GM21723 (cell line): ENCODE data around the gene IRF8.
"Not testable (repeated sequence)": the region's sequence is repeated elsewhere in the genome, so short reads cannot be mapped to it uniquely, and the experiment has no call there.

Experiments used
- ATAC-seq: cut with Tn5 transposase; IDR thresholded peaks from one replicate; pipeline ENCODE4 v1.9.1; 2021; ENCODE audit warnings: mild to moderate bottlenecking, moderate library complexity; ENCODE audit not compliant: unreplicated experiment

IRF8 gene

DNA sequence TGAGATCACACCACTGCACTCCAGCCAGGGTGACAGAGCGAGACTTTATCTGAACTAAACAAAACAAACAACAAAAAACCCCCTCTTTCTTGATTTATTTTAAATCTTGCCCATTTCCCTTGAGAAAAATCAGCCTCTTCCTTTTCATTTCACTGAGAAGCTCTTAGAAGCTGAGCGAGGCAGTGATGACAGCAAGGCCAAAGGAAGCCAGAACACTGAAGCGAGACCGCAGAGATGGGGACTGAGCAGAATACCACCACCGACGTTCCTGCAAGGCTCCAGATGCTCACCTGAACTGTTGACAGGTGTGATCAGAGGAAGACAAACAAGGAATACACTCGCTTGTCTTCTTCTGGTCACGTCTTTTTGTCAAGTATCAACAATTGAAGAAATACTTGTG lies 30.5 kb upstream of the IRF8 start:
- no peak for ATAC-seq

DNA sequence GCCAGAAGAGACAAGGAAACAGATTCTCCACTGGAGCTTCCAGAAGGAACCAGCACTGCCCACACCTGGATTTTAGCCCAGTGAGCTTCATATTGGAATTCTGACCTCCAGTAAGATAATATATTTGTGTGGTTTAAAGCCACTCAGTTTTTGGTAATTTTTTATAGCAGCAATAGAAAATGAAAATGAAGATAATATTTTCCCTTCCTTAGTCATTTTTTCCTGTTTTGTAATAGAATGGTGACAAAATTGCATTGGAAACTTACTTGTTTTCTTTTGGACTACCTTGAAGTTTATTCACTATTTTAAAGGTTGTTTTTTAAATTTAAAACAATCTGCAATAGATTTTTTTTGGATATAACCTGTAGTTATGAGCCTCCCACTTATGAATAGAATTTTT lies 29.8 kb upstream of the IRF8 start:
- no peak for ATAC-seq

DNA sequence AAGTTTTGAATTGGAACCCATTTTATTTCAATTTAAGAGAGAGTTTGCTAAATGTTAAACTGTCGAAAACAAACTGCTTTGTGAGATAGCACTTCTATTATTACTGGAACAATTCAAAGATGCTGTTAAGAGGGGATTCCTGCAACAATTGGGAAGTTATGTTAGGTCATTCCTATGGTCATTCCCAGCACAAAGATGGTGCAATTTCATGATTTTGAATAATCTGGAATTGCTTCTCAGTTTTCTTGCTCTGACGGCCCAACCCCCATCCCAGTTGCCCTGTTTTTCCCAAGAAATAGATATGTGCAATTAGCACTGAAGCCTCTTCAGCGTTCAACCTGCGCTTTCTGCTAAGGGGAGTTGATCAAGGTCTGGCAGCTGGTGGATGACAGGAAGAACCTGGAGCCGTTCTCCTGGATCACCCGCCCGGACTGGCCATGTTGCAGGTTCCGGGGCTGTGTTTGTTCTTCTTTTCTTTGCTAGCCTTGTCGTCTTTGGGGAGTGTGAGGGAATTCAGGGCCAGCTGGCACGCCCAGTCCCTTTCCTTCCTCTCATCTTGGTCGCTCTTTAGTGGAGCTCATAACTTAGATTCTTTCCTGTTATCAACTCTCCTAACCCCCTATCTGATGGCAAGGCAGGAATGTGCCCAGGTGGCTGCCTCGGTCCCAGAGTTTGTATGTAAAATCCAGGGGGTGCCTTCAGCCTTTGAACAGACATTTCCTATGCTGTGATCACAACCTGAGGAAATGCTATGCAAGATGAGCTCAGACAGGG lies 29.0 kb upstream of the IRF8 start:
- no peak for ATAC-seq

DNA sequence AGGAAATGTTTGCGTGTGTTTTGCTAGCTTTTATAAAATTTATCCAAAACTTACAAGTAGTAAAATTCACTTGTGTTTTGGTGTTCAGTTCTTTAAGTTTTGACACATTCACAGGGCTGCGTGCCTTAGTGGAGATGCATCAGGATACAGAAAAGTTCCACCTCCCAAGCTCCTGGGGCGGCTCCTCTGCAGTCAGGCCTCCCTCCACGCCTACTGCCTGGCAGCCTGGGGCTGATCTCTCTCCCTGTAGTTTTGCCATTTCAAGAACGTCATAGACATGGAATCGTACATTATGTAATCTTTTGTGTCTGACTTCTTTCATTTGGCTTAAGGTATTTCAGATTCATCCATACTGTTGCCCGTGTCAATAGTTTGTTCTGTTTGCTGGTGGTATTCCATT lies 27.2 kb upstream of the IRF8 start:
- ATAC-seq: no peak

DNA sequence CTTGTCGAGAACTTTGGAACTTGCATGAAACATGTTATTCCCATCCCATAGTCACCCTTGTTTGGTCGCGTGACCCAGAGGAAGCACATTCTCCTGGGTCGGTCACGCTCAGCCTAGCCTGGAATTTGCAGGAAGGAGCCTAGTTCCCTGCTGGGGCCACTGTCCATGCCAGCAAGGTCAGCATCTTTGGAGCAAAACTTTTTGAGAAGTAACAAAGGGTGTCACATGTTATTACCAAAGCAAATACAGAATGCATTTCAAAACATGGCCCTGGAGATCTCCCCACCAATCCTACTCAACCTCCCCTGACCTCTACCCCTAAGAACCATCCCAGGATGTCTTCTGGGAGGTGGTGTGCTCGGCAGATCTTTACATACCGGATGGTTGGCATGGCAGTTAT lies 26.2 kb upstream of the IRF8 start:
- no peak for ATAC-seq

DNA sequence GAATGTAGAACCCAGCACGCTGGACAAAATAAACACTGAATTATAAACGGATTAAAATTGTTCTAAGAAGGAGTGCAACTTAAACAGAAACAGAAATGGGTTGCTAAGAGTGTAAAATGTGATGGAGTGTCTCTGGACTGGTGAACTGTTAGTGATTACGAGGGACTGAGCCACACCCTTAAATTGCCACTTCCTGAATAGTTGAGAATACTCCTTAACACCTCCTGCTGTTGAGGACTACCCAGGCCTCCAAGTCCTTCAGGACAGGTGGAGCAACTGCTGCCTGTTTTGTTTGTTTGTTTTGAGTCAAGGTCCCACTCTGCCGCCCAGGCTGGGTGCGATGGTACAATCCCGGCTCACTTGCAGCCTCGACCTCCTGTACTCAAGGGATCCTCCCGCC lies 25.8 kb upstream of the IRF8 start:
- no peak for ATAC-seq

DNA sequence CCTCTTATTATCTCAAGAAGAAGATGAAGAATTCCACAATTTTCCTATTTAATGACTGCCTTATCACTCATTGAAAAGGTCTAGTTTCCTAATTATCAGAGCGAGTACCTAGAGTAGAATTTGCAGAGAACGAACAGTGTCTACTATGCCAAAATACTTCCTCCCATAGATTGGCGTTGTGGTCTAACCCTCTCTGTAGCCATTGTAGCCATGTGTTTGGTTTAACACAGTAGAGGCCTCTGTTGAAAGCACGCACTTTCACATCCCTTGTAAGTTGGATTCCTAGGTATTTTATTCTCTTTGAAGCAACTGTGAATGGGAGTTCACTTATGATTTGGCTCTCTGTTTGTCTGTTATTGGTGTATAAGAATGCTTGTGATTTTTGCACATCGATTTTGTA lies 24.9 kb upstream of the IRF8 start:
- ATAC-seq: not testable (repeated sequence)

DNA sequence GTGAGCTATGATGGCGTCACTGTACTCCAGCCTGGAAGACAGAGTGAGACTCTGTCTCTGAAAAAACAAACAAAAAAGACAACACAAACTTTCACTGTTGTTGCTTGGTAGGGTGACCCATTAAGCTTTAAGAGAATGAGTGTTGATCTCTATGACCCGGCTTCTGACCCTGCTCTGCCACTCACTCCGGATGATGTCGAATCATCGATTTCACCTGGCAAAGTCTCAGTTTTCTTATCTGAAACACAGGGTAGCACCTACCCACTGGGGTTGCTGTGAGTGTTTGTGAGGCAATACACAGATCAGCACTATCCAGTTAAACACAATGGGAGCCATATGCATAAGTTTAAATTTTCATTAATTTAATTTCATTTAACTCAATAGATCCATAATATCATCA lies 20.6 kb upstream of the IRF8 start:
- no peak for ATAC-seq

DNA sequence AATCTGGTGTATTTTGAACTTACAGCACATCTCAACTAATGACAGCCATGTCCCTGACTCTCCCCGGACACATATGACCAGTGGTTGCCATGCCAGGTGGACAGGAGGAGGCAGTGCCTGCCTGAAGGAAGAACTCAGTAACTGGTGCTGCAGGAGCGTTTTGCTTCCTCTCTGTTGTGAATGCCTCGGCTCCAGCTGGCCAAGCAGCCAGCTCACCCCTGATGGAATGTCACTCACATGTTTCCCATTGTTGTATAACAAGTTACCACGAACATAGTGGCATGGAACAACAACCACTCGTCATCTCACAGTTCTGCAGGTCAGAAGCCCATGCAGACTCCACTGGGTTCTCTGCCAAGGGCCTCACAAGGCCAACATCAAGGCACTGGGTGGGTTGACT lies 20.1 kb upstream of the IRF8 start:
- ATAC-seq: no peak

DNA sequence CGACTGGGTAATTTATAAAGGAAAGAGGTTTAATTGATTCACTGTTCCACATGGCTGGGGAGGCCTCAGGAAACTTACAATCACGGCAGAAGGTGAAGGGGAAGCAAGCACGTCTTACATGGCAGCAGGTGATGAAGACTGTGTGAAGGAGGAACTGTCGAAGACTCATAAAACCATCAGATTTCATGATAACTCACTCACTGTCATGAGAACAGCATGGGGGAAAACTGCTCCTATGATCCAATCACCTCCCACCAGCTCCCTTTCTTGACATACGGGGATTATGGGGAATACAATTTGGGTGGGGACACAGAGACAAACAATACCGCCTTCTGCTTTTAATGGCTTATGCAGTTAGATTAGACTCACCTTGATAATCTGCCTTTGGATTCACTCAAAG lies 19.4 kb upstream of the IRF8 start:
- ATAC-seq: no peak

DNA sequence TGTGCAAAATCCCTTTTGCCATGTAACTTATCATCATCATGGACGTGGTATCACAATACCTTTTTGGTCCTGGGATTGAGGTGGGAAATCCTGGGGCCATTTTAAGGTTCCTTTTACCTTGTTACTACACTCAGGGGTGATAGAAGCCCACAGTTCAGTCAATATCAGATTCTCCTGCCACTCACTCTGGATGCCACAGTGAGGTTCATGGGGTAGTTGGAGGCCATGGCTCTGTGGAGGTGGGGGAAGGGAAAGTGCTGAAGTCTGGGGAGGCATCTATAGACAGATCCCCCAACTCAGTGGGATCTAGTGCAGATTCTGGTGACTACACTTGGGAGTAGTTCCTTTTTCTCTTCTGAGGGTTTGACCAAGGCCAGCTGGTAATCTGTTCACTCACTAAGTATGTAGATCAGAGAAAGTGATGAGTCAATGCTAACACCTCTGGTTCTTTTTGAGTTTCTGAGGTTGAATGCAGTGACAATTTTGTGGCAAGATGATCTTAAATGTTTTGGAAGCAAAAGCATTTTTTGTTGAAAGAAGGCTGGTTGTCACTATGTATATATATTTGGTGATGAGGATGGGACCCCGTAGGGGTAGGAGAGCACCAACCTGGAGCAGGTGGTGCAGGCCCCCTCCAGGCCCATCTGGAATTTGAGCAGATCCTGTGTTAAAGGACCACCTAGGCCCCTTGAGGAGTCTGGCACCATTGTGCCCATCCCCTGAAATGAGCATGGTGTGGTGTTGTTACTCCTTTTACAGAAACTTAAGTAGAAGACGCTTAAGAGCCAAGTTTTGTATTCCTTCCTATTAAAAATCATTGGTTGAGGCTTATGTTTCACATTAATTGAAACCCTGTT lies 18.8 kb upstream of the IRF8 start:
- peak; percentile 87 for ATAC-seq

DNA sequence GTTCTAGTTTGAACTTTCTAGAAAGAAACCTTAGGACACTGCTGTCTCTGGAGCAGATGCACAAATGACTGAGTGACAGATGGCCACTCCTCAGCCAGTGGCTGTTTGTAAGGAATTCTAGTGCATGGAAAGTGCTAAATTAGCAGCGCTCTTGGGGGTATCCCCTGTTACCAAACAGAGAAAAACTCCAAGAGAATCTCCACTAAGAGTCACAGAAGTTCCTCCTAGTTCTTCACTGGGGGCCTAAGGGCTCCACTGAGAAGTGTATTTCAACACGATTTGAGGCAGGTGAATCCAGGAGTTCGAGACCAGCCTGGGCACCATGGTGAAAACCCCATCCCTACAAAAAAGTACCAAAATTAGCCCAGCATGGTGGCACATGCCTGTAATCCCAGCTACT lies 18.1 kb upstream of the IRF8 start:
- ATAC-seq: no peak

DNA sequence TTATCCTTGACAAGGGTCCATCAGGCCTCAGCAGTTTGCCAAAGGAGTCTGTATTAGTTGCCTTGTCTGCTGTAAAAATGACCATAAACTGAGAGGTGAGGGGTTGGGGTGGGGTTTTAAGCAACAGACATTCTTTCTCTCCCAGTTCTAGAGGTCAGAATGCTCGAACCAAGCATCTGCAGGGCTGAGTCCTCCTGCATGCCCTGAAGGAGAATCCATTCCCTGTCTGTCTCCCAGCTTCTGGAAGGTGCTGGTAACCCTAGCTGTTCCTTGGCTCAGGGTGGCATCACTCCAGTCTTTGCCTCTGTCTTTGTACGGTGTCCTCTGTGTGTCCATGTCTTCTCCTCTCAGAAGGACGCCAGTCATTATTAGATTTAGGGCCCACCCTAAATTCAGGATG lies 17.5 kb upstream of the IRF8 start:
- ATAC-seq: no peak

DNA sequence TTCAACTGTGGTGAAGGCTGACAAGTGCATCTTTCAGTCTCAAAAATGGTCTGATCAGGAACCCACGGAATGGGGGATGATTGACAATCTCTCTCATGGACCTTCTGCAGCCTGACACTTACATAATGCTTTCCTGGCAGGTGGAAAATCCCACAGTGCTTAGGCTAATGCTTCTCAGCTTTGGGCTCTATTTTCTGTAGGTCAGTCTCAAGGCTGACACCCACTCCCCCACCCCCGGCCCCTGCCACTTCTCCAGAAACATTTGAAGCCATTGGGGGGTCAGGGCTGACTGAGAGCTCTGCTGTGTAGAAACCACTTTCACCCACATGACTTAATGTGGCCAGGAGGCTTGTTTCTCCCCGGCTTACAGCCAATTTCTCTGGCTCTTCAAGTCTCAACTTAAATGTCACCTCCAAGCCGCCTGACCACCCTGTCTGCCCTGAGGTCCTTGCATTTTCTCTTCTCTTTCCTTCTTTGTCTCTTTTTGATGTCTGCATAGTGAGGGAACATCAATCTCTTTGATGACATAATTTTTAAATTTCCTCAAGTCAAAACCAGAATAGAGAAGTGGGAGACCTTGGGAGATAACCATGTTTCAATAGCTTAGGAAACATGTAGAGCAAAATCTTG lies 16.7 kb upstream of the IRF8 start:
- ATAC-seq: no peak

DNA sequence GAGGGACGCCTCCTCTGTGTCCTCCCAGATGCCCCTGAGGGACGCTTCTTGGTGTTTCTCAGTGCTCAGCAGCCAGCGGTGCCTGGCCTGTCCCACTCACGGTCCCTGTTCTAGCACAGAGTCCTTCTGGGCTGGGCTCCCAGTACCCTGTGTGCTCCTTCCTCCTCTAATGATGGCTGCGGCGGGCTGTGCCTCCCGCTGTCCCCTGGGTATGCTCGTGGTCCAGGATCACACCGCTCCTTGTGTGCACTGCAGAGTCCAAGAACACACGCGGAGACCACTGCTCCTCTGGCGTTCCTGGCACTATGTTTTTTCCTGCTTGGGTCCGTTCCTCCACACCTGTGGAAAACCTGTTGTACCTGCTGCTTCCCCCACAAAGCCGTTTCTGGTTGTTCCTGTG lies 15.1 kb upstream of the IRF8 start:
- ATAC-seq: no peak

DNA sequence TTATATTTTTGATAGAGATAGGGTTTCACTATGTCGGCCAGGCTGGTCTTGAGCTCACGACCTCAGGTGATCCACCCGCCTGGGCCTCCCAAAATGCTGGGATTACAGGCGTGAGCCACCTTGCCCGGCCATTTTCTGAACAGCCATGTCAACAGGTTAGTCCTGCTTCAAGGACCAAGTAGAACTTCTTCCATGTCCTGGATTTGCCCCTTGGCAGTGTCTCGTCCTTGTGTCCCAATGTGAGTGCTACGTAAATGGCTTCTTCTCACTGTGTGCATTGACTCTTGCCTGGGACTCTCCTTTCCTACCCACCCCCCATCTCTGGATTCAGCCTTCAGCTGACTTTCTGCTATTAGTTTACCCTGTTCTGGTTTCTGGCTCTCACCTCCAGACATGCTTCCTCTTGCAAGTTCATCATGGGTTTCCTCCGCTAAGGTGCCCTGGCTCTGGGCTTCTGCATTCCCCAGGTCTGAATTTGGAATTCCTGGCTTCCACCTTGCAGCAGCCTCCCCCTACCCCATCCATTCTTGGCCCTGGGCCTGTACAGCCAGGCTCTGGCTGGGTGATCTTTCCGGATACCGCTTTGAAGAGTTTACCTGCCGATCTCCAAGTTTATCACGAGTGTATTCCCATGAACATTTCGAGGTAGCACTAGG lies 14.0 kb upstream of the IRF8 start:
- no peak for ATAC-seq

DNA sequence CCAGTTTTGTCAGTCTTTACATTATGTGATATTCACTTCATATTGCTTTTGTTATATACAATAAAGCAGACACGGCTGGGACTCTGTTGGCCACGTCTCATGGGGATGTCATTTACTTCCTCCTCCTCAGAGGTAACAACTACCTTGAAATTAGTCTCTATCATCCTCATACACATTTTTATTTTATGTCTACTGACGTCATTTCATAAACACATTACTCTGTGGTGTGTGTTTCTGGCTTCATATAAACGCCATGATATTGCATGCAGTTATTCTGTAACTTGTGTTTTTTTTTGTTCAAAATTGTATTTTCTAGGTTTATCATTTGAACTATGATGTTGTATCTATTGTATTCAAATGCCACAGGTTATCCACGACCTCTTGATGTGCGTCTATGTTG lies 13.4 kb upstream of the IRF8 start:
- ATAC-seq: no peak

DNA sequence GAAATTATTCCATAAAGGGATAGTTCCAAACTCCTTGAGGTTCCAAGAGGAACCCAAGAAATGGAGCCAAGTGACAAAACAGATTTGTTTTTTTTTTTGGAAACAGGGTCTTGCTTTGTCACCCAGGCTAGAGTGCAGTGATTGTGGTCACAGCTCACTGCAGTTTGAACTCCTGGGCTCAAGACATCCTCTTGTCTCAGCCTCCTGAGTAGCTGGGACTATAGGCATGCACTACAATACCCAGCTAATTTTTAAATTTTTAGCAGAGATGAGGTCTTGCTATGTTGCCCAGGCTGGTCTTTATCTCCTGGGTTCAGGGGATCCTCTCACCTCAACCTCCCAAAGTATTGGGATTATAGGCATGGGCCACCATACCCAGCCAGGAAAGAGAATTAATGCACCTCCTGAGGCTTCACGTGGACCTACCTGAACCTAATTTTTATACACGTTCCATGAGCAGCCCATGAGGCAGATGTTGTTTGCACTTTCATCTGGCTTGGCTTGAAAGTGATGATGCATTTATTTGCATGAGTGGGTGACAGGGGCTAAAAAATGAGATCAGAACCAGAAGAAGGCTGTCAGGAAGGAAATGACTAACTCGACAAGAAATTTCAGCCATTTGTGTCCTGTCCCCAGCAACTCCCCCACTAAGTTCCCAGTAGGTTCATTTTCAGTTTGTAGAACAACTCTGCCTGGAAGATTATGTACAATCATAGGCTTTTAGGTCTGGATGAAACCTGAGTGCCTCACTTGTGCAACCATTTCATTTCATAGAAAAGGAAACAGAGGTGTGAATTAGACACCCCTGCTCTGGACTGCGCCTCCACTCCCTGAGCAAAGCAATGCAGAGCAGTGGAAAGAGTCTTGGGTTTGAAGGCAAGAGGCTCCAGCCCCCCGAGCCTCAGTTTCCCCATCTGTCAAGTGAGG lies 10.3 kb upstream of the IRF8 start:
- ATAC-seq: peak; percentile 82

DNA sequence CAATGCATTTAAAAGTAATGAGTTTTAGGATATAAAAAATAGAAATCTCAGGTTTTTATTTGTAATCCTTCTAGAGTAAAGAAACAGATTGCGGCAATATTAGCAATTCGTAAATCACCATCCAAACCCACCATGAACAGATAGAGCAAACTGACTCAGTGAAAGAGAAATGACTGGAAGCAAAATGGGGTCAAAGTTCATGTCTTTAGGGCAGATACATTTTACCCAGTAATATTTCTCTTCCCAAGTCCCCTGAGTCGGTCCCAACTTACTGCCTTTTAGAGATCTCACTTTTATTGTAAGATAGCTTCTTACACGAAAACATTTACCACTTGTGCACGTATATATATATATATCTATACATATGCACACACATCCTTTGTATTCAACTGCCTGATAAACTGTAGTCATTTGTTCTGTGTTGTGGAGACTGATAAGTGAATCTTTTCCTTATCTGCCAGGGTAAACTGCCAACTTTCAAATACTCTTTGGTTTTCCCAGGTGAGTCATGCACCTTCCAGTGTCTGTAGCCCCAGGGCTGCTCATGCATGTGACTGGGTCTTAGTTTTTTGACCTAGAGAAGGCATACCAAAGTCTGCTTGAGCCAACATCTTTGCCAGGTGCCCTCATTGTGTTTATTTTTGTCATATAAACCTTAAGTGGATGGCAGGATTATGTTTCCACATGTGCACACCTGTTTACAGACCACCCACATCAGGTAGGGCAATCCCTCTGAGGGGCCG lies 7.8 kb upstream of the IRF8 start:
- ATAC-seq: no peak

DNA sequence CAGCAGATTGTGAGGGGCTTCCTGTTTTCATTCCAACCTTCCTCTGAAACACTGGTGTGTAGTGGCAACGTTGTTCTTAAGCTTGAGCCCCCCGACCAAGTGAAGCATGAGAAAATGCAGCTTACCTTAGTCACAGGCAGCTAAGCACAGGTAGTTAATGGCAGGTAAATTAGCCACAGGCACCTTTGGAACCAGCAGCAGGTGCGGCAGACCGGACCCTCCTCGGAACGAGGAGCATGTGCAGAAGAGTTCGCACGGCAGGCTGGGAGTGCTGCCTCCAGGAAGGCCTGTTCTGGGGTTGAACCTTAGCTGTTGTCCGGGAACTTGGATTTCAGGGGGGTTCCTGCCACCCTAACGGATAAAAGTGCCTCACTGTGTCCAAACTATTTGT lies 7.2 kb upstream of the IRF8 start:
- no peak for ATAC-seq
